Astrocyte of the spinal cord (primary cell): ENCODE results near the gene CNOT3.

Source experiments
- DNase-seq: peaks from one replicate; pipeline ENCODE4 v3.0.0; 2011; ENCODE audit warnings: low read depth, low spot score
- H3K4me3 ChIP-seq: 2 replicates; pipeline ENCODE4 v1.5.1; 2011; ENCODE audit warnings: low read depth, mild to moderate bottlenecking, low read length, moderate library complexity
- CTCF ChIP-seq: IDR thresholded peaks from 2 replicates; pipeline ENCODE4 v1.5.1; 2012; ENCODE audit warnings: low read depth, mild to moderate bottlenecking, low read length, inconsistent platforms
- in situ Hi-C: cut with HindIII; loops from 2 replicates; pipeline ENCODE4 v1.10.0; 2017; ENCODE audit warnings: low sequenced_read_pairs

Gene CNOT3

GRCh38 chr19:54106716-54107115, 30.8 kb upstream of the CNOT3 start:
- no peak for DNase-seq
- H3K4me3 ChIP-seq = no peak overlapping the region
- no peak for TF ChIP-seq CTCF
- in situ Hi-C loops = no loop called here

GRCh38 chr19:54107876-54108490, 29.6 kb upstream of the CNOT3 start:
- H3K4me3 ChIP-seq = no peak overlapping the region
- in situ Hi-C loops = no loop called here
- DNase-seq = no peak
- TF ChIP-seq CTCF = no peak

GRCh38 chr19:54108496-54108895, 29.1 kb upstream of the CNOT3 start:
- no peak for TF ChIP-seq CTCF
- DNase-seq = no peak
- H3K4me3 ChIP-seq = no peak overlapping the region
- in situ Hi-C loops = no loop called here

- in situ Hi-C loops = no loop called here
- no peak for DNase-seq
- H3K4me3 ChIP-seq = no peak overlapping the region
- no peak for TF ChIP-seq CTCF
Observed at GRCh38 chr19:54109651-54110050, 27.9 kb upstream of the CNOT3 start.

GRCh38 chr19:54114340-54115108, 23.0 kb upstream of the CNOT3 start:
- peak overlapping the region; percentile 82 for H3K4me3 ChIP-seq
- TF ChIP-seq CTCF = no peak
- DNase-seq = peak; percentile 20
- in situ Hi-C loops = no loop called here

- in situ Hi-C loops = no loop called here
- no peak for TF ChIP-seq CTCF
- peak; percentile 98 for DNase-seq
- peak within 1 kb of the TSS; percentile 82 for H3K4me3 ChIP-seq
Observed at GRCh38 chr19:54115109-54116063, 22.2 kb upstream of the CNOT3 start, which contains the start of the genes PRPF31 and TFPT. Gene PRPF31, plus strand, starts transcription at chr19:54115754. Its CDS starts 2,525 bp downstream, at chr19:54118279. Gene TFPT, minus strand, starts transcription at chr19:54115657. Its CDS starts 388 bp downstream, at chr19:54115269.
